B cell (primary cell): ENCODE data around the gene OR2A25. TPM values are rescaled to one million over a fixed set of nuclear protein-coding genes. Genes with fewer than 3 reads are reported as not detected.

Experiments
- ATAC-seq: fragments of 200-7000 bp; cut with Tn5 transposase; one replicate; pipeline ENCODE4 v1.10.0; 2021; ENCODE audit warnings: low read depth, mild to moderate bottlenecking, moderate number of reproducible peaks, moderate library complexity
- CTCF ChIA-PET: fragments of 350-600 bp; sonication (Branson Sonifier 250); formaldehyde crosslinking; loops from one replicate; lab custom pipeline; 2021; ENCODE audit warnings: antibody characterized with exemption, inconsistent platforms; lab: Charles Lee
- POLR2A ChIA-PET: fragments of 350-600 bp; sonication (Branson Sonifier 250); formaldehyde crosslinking; loops from one replicate; lab custom pipeline; 2021; ENCODE audit warnings: antibody characterized with exemption; lab: Charles Lee
- DNase-seq: peaks from one replicate; pipeline ENCODE4 v3.0.0; 2013
- H2AFZ ChIP-seq: 2 replicates; pipeline ENCODE4 v1.6.1; 2012; ENCODE audit warnings: mild to moderate bottlenecking, low read depth, low read length; ENCODE audit not compliant: insufficient read depth, poor library complexity, severe bottlenecking
- H3K27ac ChIP-seq, 2 donors: 1 replicate in 1 of 2; 2 replicates in 1 of 2; pipeline ENCODE4 v1.5.1; 2012 to 2013; ENCODE audit warnings: low read length in 2 of 2, mild to moderate bottlenecking in 2 of 2, moderate library complexity in 1 of 2
- H3K27me3 ChIP-seq, 4 experiments: fragments of 200-600 bp in 1 of 4; sonication (generic) in 1 of 4; replicated peaks in 1 of 4; 1 replicate in 2 of 4; 2 replicates in 2 of 4; pipeline versions ENCODE4 v1.6.1 to v1.7.0; 2013 to 2016; ENCODE audit warnings: low read length in 3 of 4, mild to moderate bottlenecking in 2 of 4, mixed read lengths in 1 of 4, moderate library complexity in 1 of 4; ENCODE audit not compliant: insufficient read depth in 4 of 4, control insufficient read depth in 3 of 4; ENCODE audit errors: control extremely low read depth in 1 of 4
- H3K36me3 ChIP-seq, 2 experiments: replicated peaks in 1 of 2; 1 replicate in 1 of 2; 2 replicates in 1 of 2; pipeline versions ENCODE4 v1.6.1 to v1.7.1; 2013; ENCODE audit warnings: low read length in 1 of 2; ENCODE audit not compliant: insufficient read depth in 2 of 2, control insufficient read depth in 1 of 2; ENCODE audit errors: control extremely low read depth in 1 of 2, extremely low read depth in 1 of 2
- H3K4me1 ChIP-seq, 2 donors: fragments of 200-600 bp in 1 of 2; sonication (generic) in 1 of 2; 1 replicate in 1 of 2; 2 replicates in 1 of 2; pipeline versions ENCODE4 v1.5.1 to v1.6.1; 2013 to 2017; ENCODE audit warnings: low read length in 2 of 2; ENCODE audit not compliant: control insufficient read depth in 2 of 2, insufficient read depth in 2 of 2
- H3K4me2 ChIP-seq: replicated peaks from 2 replicates; pipeline ENCODE3; 2012; ENCODE audit warnings: mild to moderate bottlenecking, low read depth, low read length; ENCODE audit not compliant: poor library complexity, severe bottlenecking
- H3K4me3 ChIP-seq, 5 experiments: fragments of 200-600 bp in 1 of 5; sonication (generic) in 1 of 5; 1 replicate in 3 of 5; 2 replicates in 2 of 5; pipeline versions ENCODE4 v1.5.1 to v1.7.0; 2011 to 2016; ENCODE audit warnings: low read length in 4 of 5, mild to moderate bottlenecking in 4 of 5, low read depth in 2 of 5, control low read depth in 1 of 5, moderate library complexity in 1 of 5; ENCODE audit not compliant: insufficient read depth in 1 of 5; ENCODE audit errors: control extremely low read depth in 1 of 5, extremely low read depth in 1 of 5
- H3K79me2 ChIP-seq: fragments of 200-600 bp; sonication (generic); one replicate; pipeline ENCODE4 v1.6.0; 2016; ENCODE audit warnings: low read length; ENCODE audit not compliant: control insufficient read depth, insufficient read depth
- H3K9ac ChIP-seq: fragments of 200-600 bp; sonication (generic); 2 replicates; pipeline ENCODE4 v1.6.1; 2017; ENCODE audit warnings: mild to moderate bottlenecking, low read length, moderate library complexity
- H3K9me3 ChIP-seq, 3 donors: one replicate each; pipeline versions ENCODE4 v1.6.1 to v1.7.1; 2013; ENCODE audit warnings: low read length in 2 of 3; ENCODE audit not compliant: control insufficient read depth in 2 of 3, insufficient read depth in 1 of 3; ENCODE audit errors: control extremely low read depth in 1 of 3
- H4K20me1 ChIP-seq: 2 replicates; pipeline ENCODE4 v1.6.0; 2012; ENCODE audit warnings: mild to moderate bottlenecking, low read length; ENCODE audit not compliant: insufficient read depth, control insufficient read depth, poor library complexity, severe bottlenecking
- H3K27ac Mint-ChIP-seq: one replicate; pipeline ENCODE4 v1.8.0; 2021; ENCODE audit warnings: mixed read lengths
- H3K27me3 Mint-ChIP-seq: one replicate; pipeline ENCODE4 v1.8.0; 2021; ENCODE audit warnings: mixed read lengths
- H3K4me1 Mint-ChIP-seq: one replicate; pipeline ENCODE4 v1.8.0; 2021; ENCODE audit warnings: mixed read lengths
- H3K4me3 Mint-ChIP-seq: one replicate; pipeline ENCODE4 v1.8.0; 2021; ENCODE audit warnings: mixed read lengths
- H3K9me3 Mint-ChIP-seq: one replicate; pipeline ENCODE4 v1.8.0; 2022; ENCODE audit warnings: mixed read lengths; ENCODE audit not compliant: insufficient read depth
- EZH2 ChIP-seq: IDR thresholded peaks from 2 replicates; pipeline ENCODE4 v1.6.1; 2012; ENCODE audit warnings: borderline replicate concordance, low read depth, mild to moderate bottlenecking, moderate library complexity, low read length; ENCODE audit not compliant: insufficient read depth, poor library complexity, severe bottlenecking
- WGBS: methylation state at CpG from one replicate; pipeline ENCODE4 v1.1.5; 2013; ENCODE audit warnings: missing lambda C conversion rate; ENCODE audit not compliant: insufficient coverage; 5-methylcytosine and 5-hydroxymethylcytosine counted together
- intact Hi-C: fragments of 100-400 bp; cut with micrococcal nuclease; formaldehyde crosslinking; loops from one replicate; pipeline ENCODE4 v1.10.0; 2022
- polyA plus RNA-seq: library from polyadenylated mRNA; depleted of rRNA; stranded (reverse); fragments of >200 nt; gene quantifications from 2 replicates; pipeline ENCODE4 v1.2.3, GENCODE V29; 2012
- total RNA-seq, 2 donors: library from RNA; stranded (reverse); fragments of 120-200 nt in 1 of 2; gene quantifications; 1 replicate in 1 of 2; 2 replicates in 1 of 2; pipeline versions ENCODE4 v1.2.3 to v1.2.4, GENCODE V29; 2013 to 2022
- TF ChIP-seq, protein P1 (sequence below): fragments of 200-600 bp; IDR thresholded peaks from one replicate; pipeline ENCODE4 v1.8.0; 2022; ENCODE audit warnings: antibody characterized with exemption, mild to moderate bottlenecking

OR2A25 gene
- total and polyA plus RNA-seq, 2 donors (not counting 1 experiment from before 2014, with no cell fraction given), result not detected

DNA sequence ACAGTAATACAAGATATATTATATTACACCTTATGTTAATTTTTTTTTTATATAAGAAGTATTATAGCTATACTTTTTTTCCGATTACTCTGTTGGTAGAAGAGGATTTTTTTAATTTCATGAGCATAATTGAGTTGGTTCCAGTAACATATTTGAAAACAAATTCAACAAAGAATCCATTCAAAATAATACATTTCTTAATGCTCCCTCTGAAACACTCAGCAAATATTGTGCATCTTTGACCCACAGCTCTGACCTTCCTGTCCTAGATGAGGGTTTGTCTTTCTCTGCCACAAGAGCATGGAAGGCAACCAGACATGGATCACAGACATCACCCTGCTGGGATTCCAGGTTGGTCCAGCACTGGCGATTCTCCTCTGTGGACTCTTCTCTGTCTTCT is 39.7 kb downstream of the OR2A25 start, which contains the start of gene OR2A2:
OR2A2 (plus strand) TSS at position 301 of the 400 bp plus-strand sequence; CDS start at position 301, 0 bp downstream.
- no peaks in the 10 kb centered on the region for H4K20me1 ChIP-seq
- H3K9ac ChIP-seq, result no peak within 1 kb of the TSS
- no peak for TF ChIP-seq EZH2
- TF ChIP-seq, protein P1, sequence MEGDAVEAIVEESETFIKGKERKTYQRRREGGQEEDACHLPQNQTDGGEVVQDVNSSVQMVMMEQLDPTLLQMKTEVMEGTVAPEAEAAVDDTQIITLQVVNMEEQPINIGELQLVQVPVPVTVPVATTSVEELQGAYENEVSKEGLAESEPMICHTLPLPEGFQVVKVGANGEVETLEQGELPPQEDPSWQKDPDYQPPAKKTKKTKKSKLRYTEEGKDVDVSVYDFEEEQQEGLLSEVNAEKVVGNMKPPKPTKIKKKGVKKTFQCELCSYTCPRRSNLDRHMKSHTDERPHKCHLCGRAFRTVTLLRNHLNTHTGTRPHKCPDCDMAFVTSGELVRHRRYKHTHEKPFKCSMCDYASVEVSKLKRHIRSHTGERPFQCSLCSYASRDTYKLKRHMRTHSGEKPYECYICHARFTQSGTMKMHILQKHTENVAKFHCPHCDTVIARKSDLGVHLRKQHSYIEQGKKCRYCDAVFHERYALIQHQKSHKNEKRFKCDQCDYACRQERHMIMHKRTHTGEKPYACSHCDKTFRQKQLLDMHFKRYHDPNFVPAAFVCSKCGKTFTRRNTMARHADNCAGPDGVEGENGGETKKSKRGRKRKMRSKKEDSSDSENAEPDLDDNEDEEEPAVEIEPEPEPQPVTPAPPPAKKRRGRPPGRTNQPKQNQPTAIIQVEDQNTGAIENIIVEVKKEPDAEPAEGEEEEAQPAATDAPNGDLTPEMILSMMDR, result no peak
- H3K27ac ChIP-seq, result no peak within 1 kb of the TSS
- no peaks in the 10 kb centered on the region for H3K79me2 ChIP-seq
- H3K27me3 ChIP-seq, result no peaks in the 10 kb centered on the region
- POLR2A ChIA-PET, result no interaction called here
- Mint-ChIP-seq H3K27ac (no peak within 1 kb of the TSS), H3K9me3 (no peaks in the 10 kb centered on the region), H3K4me3 (no peak within 1 kb of the TSS), H3K4me1 (no peaks in the 10 kb centered on the region), H3K27me3 (peaks cover 18% of the 10 kb centered on the region)
- H3K36me3 ChIP-seq, result no peaks in the 10 kb centered on the region
- CTCF ChIA-PET, result no interaction called here
- no peak within 1 kb of the TSS for H2AFZ ChIP-seq
- no peak within 1 kb of the TSS for H3K4me3 ChIP-seq
- H3K4me2 ChIP-seq, result no peak within 1 kb of the TSS
- no CpG with 5 or more reads among the region's 2 CpGs for WGBS
- ATAC-seq, result no peak
- no peaks in the 10 kb centered on the region for H3K9me3 ChIP-seq
- intact Hi-C loops, result no loop called here
- no peak for DNase-seq
- no peaks in the 10 kb centered on the region for H3K4me1 ChIP-seq

DNA sequence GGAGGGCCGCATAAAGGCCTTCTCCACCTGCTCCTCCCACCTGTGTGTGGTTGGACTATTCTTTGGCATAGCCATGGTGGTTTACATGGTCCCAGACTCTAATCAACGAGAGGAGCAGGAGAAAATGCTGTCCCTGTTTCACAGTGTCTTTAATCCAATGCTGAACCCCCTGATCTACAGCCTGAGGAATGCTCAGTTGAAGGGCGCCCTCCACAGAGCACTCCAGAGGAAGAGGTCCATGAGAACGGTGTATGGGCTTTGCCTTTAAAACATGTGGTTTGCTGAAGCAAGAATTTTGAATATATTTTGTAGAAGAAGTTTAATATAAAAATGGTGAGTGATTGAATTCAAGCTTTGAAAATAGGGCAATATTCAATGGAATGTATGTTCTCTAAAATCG is 40.7 kb downstream of the OR2A25 start:
- POLR2A ChIA-PET, result no interaction called here
- no peak for TF ChIP-seq EZH2
- TF ChIP-seq, protein P1, result no peak
- Histone ChIP-seq H2AFZ (no peak overlapping the region), H3K4me2 (no peak overlapping the region), H3K36me3 (no peaks in the 10 kb centered on the region), H3K9me3 (no peaks in the 10 kb centered on the region), H3K4me1 (no peaks in the 10 kb centered on the region), H3K27me3 (no peaks in the 10 kb centered on the region), H3K79me2 (no peaks in the 10 kb centered on the region), H3K9ac (no peak overlapping the region), H3K27ac (no peak overlapping the region), H3K4me3 (no peak overlapping the region), H4K20me1 (no peaks in the 10 kb centered on the region)
- DNase-seq (no peak), ATAC-seq (no peak)
- H3K4me3 Mint-ChIP-seq, result no peak overlapping the region
- intact Hi-C loops, result no loop called here
- WGBS, result 89% methylated on average over 3 of the region's 5 CpGs
- H3K4me1 Mint-ChIP-seq, result no peaks in the 10 kb centered on the region
- H3K27me3 Mint-ChIP-seq, result peaks cover 18% of the 10 kb centered on the region
- H3K27ac Mint-ChIP-seq, result no peak overlapping the region
- H3K9me3 Mint-ChIP-seq, result no peaks in the 10 kb centered on the region
- CTCF ChIA-PET, result no interaction called here
